Lower leg skin (tissue), 3 donors: Measurements from ENCODE around the gene THADA.

ENCODE experiments used
- CTCF ChIP-seq, 3 donors: fragments of 450-650 bp; IDR thresholded peaks; one replicate each; pipeline ENCODE4 v1.5.1; 2016; ENCODE audit warnings: antibody characterized with exemption in 3 of 3, mild to moderate bottlenecking in 3 of 3, moderate library complexity in 2 of 3
- POLR2A ChIP-seq, 2 donors: fragments of 450-650 bp; IDR thresholded peaks; one replicate each; pipeline ENCODE4 v1.6.1; 2016 to 2017; ENCODE audit warnings: antibody characterized with exemption in 2 of 2, mild to moderate bottlenecking in 1 of 2, moderate library complexity in 1 of 2

GRCh38 chr2:43553341-43553855 lies 42.4 kb downstream of the THADA start:
- TF ChIP-seq CTCF (IDR thresholded peaks at IDR 0.05), result no peak
- no peak for TF ChIP-seq POLR2A (IDR thresholded peaks at IDR 0.05)
